ENCODE data around the gene GMPR.

DNA sequence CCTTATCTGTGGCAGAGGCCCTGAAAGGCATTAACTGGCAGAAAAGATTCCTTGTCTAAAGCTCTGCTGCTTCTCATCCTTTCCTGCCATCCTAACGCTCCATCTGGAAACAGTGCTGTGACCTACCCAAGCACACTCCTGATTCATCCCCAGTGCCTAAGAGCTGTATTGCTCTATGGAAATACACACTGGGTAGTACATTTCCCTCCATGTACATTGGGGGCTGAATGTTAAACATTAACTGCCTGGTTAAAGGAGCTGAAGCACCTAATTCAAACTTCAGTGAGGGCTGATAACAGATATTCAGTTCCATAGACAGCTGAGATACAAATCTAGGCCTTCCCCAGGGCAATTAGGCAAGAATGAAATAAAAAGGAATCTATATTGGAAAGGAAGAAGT, 36.7 kb upstream of the GMPR start:
- TF ChIP-seq POLR2AphosphoS5 (IDR thresholded peaks at IDR 0.05), result no peak
- TF ChIP-seq, protein P1, sequence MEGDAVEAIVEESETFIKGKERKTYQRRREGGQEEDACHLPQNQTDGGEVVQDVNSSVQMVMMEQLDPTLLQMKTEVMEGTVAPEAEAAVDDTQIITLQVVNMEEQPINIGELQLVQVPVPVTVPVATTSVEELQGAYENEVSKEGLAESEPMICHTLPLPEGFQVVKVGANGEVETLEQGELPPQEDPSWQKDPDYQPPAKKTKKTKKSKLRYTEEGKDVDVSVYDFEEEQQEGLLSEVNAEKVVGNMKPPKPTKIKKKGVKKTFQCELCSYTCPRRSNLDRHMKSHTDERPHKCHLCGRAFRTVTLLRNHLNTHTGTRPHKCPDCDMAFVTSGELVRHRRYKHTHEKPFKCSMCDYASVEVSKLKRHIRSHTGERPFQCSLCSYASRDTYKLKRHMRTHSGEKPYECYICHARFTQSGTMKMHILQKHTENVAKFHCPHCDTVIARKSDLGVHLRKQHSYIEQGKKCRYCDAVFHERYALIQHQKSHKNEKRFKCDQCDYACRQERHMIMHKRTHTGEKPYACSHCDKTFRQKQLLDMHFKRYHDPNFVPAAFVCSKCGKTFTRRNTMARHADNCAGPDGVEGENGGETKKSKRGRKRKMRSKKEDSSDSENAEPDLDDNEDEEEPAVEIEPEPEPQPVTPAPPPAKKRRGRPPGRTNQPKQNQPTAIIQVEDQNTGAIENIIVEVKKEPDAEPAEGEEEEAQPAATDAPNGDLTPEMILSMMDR (IDR thresholded peaks at IDR 0.05), result no peak

Measured in upper lobe of left lung (tissue), 4 donors.